Brain microvascular endothelial cell (primary cell): ENCODE results near the gene KRT1.

ENCODE experiments used
- DNase-seq: peaks from one replicate; pipeline ENCODE4 v3.0.0-alpha.2; 2020
- H3K27ac ChIP-seq: fragments of 250-450 bp; sonication (Bioruptor Pico); 2 replicates; pipeline ENCODE4 v1.5.1; 2020; ENCODE audit warnings: mild to moderate bottlenecking, moderate library complexity
- H3K27me3 ChIP-seq: fragments of 250-450 bp; sonication (Bioruptor Pico); replicated peaks from 2 replicates; pipeline ENCODE4 v1.5.1; 2020; ENCODE audit warnings: mild to moderate bottlenecking
- H3K36me3 ChIP-seq: fragments of 250-450 bp; sonication (Bioruptor Pico); replicated peaks from 2 replicates; pipeline ENCODE4 v1.5.1; 2020; ENCODE audit warnings: mild to moderate bottlenecking
- H3K4me3 ChIP-seq: 2 replicates; pipeline ENCODE4 v1.5.1; 2011; ENCODE audit warnings: low read depth, mild to moderate bottlenecking, control low read depth, low read length, moderate library complexity
- CTCF ChIP-seq: IDR thresholded peaks from 2 replicates; pipeline ENCODE4 v1.5.1; 2011; ENCODE audit warnings: low read depth, mild to moderate bottlenecking, moderate library complexity, low read length, control low read depth, inconsistent platforms; ENCODE audit errors: missing control alignments
- in situ Hi-C: cut with HindIII; loops from 2 replicates; pipeline ENCODE4 v1.10.0; 2017; ENCODE audit warnings: low sequenced_read_pairs, low pct_ligation_motif_present

KRT1 gene

GRCh38 chr12:52722680-52723079, 42.5 kb upstream of the KRT1 start:
- in situ Hi-C loops = no loop called here
- no peak for TF ChIP-seq CTCF
- no peak for DNase-seq

GRCh38 chr12:52721838-52722470, 41.7 kb upstream of the KRT1 start:
- no peak for DNase-seq
- Histone ChIP-seq H3K27me3 (peaks cover 2% of the 10 kb centered on the region), H3K27ac (no peak overlapping the region), H3K36me3 (no peaks in the 10 kb centered on the region), H3K4me3 (no peak overlapping the region)
- TF ChIP-seq CTCF = no peak
- in situ Hi-C loops = no loop called here

More at GRCh38 chr12:52722680-52723079, 42.5 kb upstream of the KRT1 start:
- no peak overlapping the region for H3K4me3 ChIP-seq
- no peak overlapping the region for H3K27ac ChIP-seq
- H3K36me3 ChIP-seq = no peaks in the 10 kb centered on the region
- H3K27me3 ChIP-seq = peaks cover 2% of the 10 kb centered on the region

GRCh38 chr12:52720365-52720886, 40.2 kb upstream of the KRT1 start:
- Histone ChIP-seq H3K27ac (no peak overlapping the region), H3K4me3 (no peak overlapping the region), H3K27me3 (peaks cover 11% of the 10 kb centered on the region), H3K36me3 (no peaks in the 10 kb centered on the region)
- DNase-seq = no peak
- TF ChIP-seq CTCF = no peak
- in situ Hi-C loops = no loop called here

- H3K27ac ChIP-seq = no peak overlapping the region
- H3K4me3 ChIP-seq = no peak overlapping the region
- H3K27me3 ChIP-seq = peaks cover 37% of the 10 kb centered on the region
- no peaks in the 10 kb centered on the region for H3K36me3 ChIP-seq
- in situ Hi-C loops = no loop called here
- TF ChIP-seq CTCF = no peak
- DNase-seq = no peak
These were observed 35.9 kb upstream of the KRT1 start for GRCh38 chr12:52716061-52716460.

- Histone ChIP-seq H3K4me3 (no peak overlapping the region), H3K27ac (no peak overlapping the region), H3K27me3 (peaks cover 37% of the 10 kb centered on the region), H3K36me3 (no peaks in the 10 kb centered on the region)
- TF ChIP-seq CTCF = peak; percentile 27
- DNase-seq = no peak
- in situ Hi-C loops = no loop called here
These were observed 35.2 kb upstream of the KRT1 start for GRCh38 chr12:52715416-52715815.

GRCh38 chr12:52714887-52715281, 34.7 kb upstream of the KRT1 start:
- Histone ChIP-seq H3K36me3 (no peaks in the 10 kb centered on the region), H3K27me3 (peaks cover 37% of the 10 kb centered on the region)
- in situ Hi-C loops = no loop called here

More at GRCh38 chr12:52714887-52715281, 34.7 kb upstream of the KRT1 start:
- DNase-seq = no peak
- H3K4me3 ChIP-seq = no peak overlapping the region
- no peak for TF ChIP-seq CTCF
- H3K27ac ChIP-seq = no peak overlapping the region
